ENCODE results near the gene GPR142. TPM values are rescaled to one million over a fixed set of nuclear protein-coding genes. Genes with fewer than 3 reads are reported as not detected.

Gene GPR142
- total and polyA plus RNA-seq, 2 donors (not counting 3 experiments of a cell fraction or from before 2014, with no cell fraction given): not detected

DNA sequence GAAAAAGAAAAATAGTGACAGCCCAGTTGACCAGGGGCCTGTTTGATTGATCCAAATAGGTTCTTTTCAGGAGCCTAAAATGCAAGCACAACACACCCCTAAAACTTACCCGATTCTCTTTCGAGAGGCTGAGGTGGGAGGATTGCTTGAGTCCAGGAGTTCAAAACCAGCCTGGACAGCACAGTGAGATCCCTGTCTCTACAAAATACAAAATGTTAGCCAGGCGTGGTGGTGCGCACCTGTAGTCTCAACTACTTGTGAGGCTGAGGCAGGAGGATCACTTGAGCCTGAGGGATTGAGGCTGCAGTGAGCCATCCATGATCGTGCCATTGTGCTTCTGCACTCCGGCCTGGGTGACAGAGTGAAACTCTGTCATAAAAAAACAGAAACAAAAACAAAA lies 42.8 kb upstream of the GPR142 start:
- Histone ChIP-seq H3K4me2 (ENCODE audit: insufficient read depth, low read length) (no peak overlapping the region), H3K9me3 (replicated peaks; ENCODE audit: control insufficient read depth, insufficient read depth, low read length) (no peaks in the 10 kb centered on the region), H3K27ac (ENCODE audit: insufficient read depth, low read depth, low read length) (no peak overlapping the region), H3K9ac (replicated peaks; ENCODE audit: extremely low read depth, insufficient read depth, low read length) (no peak overlapping the region), H4K20me1 (replicated peaks; ENCODE audit: control insufficient read depth, extremely low read depth, insufficient read depth, low read length) (no peaks in the 10 kb centered on the region), H3K9me1 (replicated peaks; ENCODE audit: control insufficient read depth, extremely low read depth, insufficient read depth, low read length) (no peaks in the 10 kb centered on the region), H3K79me2 (ENCODE audit: control insufficient read depth, insufficient read depth, low read length) (no peaks in the 10 kb centered on the region), H3K36me3 (ENCODE audit: control insufficient read depth in 2 of 2, extremely low read depth in 1 of 2, insufficient read depth in 2 of 2, low read length in 2 of 2) (no peaks in the 10 kb centered on the region), H3K4me1 (ENCODE audit: control insufficient read depth, extremely low read depth, insufficient read depth, low read length) (peaks cover 2% of the 10 kb centered on the region), H2AFZ (ENCODE audit: low read depth, low read length) (no peak overlapping the region), H3K27me3 (ENCODE audit: control insufficient read depth in 2 of 2, insufficient read depth in 2 of 2, low read length in 2 of 2) (peaks cover 0 to 4% of the 10 kb centered on the region in 2 experiments), H3K4me3 (replicated peaks in 1 of 3; ENCODE audit: insufficient read depth in 1 of 3, low read depth in 1 of 3, low read length in 3 of 3) (no peak overlapping the region)
- dilution Hi-C loops (cut with MboI; ENCODE audit: extremely low pct_ligation_motif_present, low sequenced_read_pairs): no loop called here
- DNase-seq (ENCODE audit: low read depth, low spot score) (no peak), FAIRE-seq (no peak)
- intact Hi-C loops (cut with micrococcal nuclease): no loop called here
- ChIA-PET POLR2A (no interaction called here), CTCF (interaction anchor here (1.0 to 1.1 kb wide), 2 partner anchors 37 to 114 kb away, joined by 3 to 4 read pairs; partner anchors contain the start of gene BTBD17)
- no TSS peak for BruUV-seq (replicated peaks)
- TF ChIP-seq, protein P1, sequence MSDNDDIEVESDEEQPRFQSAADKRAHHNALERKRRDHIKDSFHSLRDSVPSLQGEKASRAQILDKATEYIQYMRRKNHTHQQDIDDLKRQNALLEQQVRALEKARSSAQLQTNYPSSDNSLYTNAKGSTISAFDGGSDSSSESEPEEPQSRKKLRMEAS (IDR thresholded peaks at IDR 0.05; ENCODE audit: insufficient read depth, insufficient read length): no peak
- no peak for TF ChIP-seq FOS (IDR thresholded peaks at IDR 0.05; ENCODE audit: borderline replicate concordance, insufficient read depth, low read length)
- TF ChIP-seq, protein P2, sequence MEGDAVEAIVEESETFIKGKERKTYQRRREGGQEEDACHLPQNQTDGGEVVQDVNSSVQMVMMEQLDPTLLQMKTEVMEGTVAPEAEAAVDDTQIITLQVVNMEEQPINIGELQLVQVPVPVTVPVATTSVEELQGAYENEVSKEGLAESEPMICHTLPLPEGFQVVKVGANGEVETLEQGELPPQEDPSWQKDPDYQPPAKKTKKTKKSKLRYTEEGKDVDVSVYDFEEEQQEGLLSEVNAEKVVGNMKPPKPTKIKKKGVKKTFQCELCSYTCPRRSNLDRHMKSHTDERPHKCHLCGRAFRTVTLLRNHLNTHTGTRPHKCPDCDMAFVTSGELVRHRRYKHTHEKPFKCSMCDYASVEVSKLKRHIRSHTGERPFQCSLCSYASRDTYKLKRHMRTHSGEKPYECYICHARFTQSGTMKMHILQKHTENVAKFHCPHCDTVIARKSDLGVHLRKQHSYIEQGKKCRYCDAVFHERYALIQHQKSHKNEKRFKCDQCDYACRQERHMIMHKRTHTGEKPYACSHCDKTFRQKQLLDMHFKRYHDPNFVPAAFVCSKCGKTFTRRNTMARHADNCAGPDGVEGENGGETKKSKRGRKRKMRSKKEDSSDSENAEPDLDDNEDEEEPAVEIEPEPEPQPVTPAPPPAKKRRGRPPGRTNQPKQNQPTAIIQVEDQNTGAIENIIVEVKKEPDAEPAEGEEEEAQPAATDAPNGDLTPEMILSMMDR (IDR thresholded peaks at IDR 0.05; ENCODE audit: extremely low read depth in 1 of 2, insufficient read depth in 1 of 2, low read depth in 1 of 2, low read length in 2 of 2): no peak
- no peak for TF ChIP-seq GATA2 (IDR thresholded peaks at IDR 0.05; ENCODE audit: insufficient read depth, insufficient read length, low read depth, low read length)
- no peak for TF ChIP-seq JUN (IDR thresholded peaks at IDR 0.05; ENCODE audit: borderline replicate concordance, insufficient read depth, insufficient read length, low read depth)
- TF ChIP-seq POLR2AphosphoS5 (IDR thresholded peaks at IDR 0.05; ENCODE audit: insufficient read depth, low read depth, low read length): no peak
- no peak for TF ChIP-seq EZH2 (IDR thresholded peaks at IDR 0.05; ENCODE audit: borderline replicate concordance, low read depth, low read length, severe bottlenecking)
- TF ChIP-seq MYC (IDR thresholded peaks at IDR 0.05; ENCODE audit: low read depth, low read length): no peak
- no peak for TF ChIP-seq POLR2A (IDR thresholded peaks at IDR 0.05; ENCODE audit: low read depth, low read length)
